PC-3 (cell line): ENCODE results near the gene CABLES1.

ENCODE experiments used
- EZH2phosphoT487 ChIP-seq: fragments of 300-600 bp; sonication (generic); IDR thresholded peaks from 2 replicates; pipeline ENCODE4 v1.6.1; 2018; ENCODE audit warnings: mild to moderate bottlenecking, antibody characterized with exemption, low read length, borderline replicate concordance
- TF ChIP-seq, protein P1 (sequence below): fragments of 300-600 bp; sonication (generic); conservative IDR thresholded peaks from 2 replicates; pipeline ENCODE4 v1.5.1; 2017; ENCODE audit warnings: antibody characterized with exemption, low read depth, mild to moderate bottlenecking, low read length

DNA sequence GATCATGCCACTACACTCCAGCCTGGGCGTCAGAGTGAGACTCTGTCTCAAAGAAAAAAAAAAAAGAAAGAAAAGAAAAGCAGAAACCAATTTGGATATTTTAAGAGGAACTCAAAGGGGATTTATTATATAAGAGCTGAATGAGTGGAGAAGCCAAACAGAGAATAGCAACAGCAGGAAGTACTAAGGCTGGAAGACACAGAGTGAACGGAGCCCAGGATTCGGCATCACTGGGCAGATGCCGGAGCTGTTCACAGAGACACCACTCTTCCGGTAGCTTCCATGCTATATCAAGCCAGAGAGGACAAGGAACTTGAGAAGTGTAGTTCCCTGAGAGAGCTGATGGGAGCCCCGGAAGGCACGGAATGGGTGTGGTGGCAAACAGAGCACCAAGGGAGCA, 47.0 kb upstream of the CABLES1 start:
- TF ChIP-seq, protein P1, sequence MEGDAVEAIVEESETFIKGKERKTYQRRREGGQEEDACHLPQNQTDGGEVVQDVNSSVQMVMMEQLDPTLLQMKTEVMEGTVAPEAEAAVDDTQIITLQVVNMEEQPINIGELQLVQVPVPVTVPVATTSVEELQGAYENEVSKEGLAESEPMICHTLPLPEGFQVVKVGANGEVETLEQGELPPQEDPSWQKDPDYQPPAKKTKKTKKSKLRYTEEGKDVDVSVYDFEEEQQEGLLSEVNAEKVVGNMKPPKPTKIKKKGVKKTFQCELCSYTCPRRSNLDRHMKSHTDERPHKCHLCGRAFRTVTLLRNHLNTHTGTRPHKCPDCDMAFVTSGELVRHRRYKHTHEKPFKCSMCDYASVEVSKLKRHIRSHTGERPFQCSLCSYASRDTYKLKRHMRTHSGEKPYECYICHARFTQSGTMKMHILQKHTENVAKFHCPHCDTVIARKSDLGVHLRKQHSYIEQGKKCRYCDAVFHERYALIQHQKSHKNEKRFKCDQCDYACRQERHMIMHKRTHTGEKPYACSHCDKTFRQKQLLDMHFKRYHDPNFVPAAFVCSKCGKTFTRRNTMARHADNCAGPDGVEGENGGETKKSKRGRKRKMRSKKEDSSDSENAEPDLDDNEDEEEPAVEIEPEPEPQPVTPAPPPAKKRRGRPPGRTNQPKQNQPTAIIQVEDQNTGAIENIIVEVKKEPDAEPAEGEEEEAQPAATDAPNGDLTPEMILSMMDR, result no peak
- no peak for TF ChIP-seq EZH2phosphoT487
